ENCODE data around the gene SLIT2.

SLIT2 gene

DNA sequence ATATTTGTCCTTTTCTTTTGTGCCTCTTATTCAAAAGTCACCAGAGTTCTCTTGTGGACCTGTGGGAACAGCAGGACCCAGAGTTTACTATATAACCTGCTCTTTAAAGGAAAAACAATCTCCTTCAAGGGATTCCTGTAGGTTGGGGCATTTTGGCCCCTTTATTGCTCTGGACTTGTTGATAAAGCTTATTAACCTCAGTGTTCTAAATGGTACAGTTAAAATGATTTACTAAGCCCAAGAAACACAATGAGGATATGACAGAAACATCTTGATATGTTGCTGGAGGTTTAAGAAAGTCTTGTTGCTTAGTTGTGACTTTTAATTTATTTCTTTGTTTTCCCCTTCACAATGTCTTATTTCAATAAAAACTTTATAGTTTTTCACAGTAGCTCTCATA lies 46.8 kb downstream of the SLIT2 start:
- in situ Hi-C loops (cut with HindIII; ENCODE audit: low sequenced_read_pairs), result no loop called here

DNA sequence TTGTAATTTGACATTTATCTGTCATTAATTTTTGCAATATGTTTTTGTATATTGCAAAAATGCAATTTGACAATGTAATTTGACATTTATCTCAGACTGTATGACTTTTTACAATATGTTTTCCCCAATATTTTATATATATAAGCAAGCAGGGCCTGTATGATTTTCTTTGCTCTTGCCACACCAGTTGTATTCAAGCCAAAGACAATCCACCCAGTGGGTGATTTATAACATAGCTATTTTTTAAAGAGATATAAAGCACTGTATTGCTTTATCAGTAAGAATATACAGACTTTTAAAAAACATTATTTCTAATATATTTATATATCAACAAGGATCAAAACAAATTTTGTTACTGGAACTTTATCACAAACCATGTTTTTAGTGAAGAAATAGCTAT lies 47.3 kb downstream of the SLIT2 start:
- in situ Hi-C loops (cut with HindIII; ENCODE audit: low sequenced_read_pairs), result no loop called here

DNA sequence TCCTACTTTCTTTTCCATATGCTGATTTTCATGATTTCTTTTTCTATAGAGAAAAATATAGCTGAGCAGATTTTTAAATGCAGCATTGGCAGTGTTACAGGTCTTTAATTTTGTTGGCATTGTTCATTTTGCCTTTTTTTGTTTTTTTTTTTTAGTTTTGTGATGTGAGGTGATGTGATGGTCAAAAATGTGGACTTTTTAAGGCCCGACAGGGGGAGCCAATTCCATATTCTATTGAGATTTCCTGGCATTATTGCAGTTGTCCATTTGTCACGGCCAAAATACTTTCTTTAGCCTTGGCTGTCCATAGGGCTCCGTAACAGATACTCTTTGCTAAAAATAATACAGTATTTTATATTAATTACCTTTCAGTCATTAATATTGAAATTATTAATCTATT lies 47.8 kb downstream of the SLIT2 start:
- in situ Hi-C loops (cut with HindIII; ENCODE audit: low sequenced_read_pairs), result no loop called here

DNA sequence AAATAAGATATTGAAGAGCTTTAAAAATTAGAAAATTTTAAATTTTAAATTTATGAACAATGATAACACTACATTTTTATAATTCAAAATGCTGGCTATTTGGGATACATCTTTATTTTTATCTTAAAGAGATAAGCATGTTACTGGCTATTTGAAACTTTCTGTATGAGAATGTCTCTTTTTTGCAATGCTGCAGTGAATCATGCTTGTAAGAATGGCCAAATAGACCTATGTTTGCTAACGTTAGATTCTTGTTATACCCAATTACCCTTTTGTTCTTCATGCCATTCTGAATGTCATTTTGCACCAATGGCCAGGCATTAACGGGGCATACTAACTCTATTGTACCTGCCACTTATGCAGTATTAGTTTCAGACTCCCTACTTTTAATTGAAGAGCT lies 49.5 kb downstream of the SLIT2 start:
- in situ Hi-C loops (cut with HindIII; ENCODE audit: low sequenced_read_pairs), result no loop called here

Data from DLD1 (cell line).